Stimulated activated CD4-positive, alpha-beta T cell treated with anti-CD3 and anti-CD28 coated beads, Interleukin-12 subunit alpha, Interleukin-12 subunit beta, amount 100 ng/mL, for 4 hours (primary cell): Measurements from ENCODE around the gene CYGB.
"Not testable (repeated sequence)": the region's sequence is repeated elsewhere in the genome, so short reads cannot be mapped to it uniquely, and the experiment has no call there.

Experiments used
- DNase-seq: peaks from one replicate; pipeline ENCODE4 v3.0.0-alpha.2; 2020

CYGB gene

GRCh38 chr17:76535788-76536510 lies 1.6 kb downstream of the CYGB start:
- no peak for DNase-seq

GRCh38 chr17:76534831-76535732 lies 2.4 kb downstream of the CYGB start:
- no peak for DNase-seq

GRCh38 chr17:76533640-76534359 lies 3.7 kb downstream of the CYGB start:
- not testable (repeated sequence) for DNase-seq

GRCh38 chr17:76532072-76532651 lies 5.3 kb downstream of the CYGB start:
- DNase-seq, result no peak

GRCh38 chr17:76531486-76532038 lies 5.9 kb downstream of the CYGB start:
- no peak for DNase-seq

- DNase-seq, result no peak
Measured at GRCh38 chr17:76530811-76531485, 6.6 kb downstream of the CYGB start.

GRCh38 chr17:76530095-76530723 lies 7.3 kb downstream of the CYGB start:
- no peak for DNase-seq

- no peak for DNase-seq
Measured at GRCh38 chr17:76529224-76530094, 8.1 kb downstream of the CYGB start.

GRCh38 chr17:76528528-76529223 lies 8.8 kb downstream of the CYGB start:
- no peak for DNase-seq

- DNase-seq, result no peak
Measured at GRCh38 chr17:76528156-76528527, 9.4 kb downstream of the CYGB start.

GRCh38 chr17:76527430-76528111 lies 9.9 kb downstream of the CYGB start:
- peak; percentile 36 for DNase-seq

- not testable (repeated sequence) for DNase-seq
Measured at GRCh38 chr17:76527016-76527415, 10.5 kb downstream of the CYGB start.

- not testable (repeated sequence) for DNase-seq
Measured at GRCh38 chr17:76525513-76525833, 12.0 kb downstream of the CYGB start.

GRCh38 chr17:76524598-76525512 lies 12.7 kb downstream of the CYGB start:
- DNase-seq, result no peak

- DNase-seq, result peak; percentile 78
Measured at GRCh38 chr17:76523084-76524037, 14.1 kb downstream of the CYGB start.

- not testable (repeated sequence) for DNase-seq
Measured at GRCh38 chr17:76521683-76522082, 15.8 kb downstream of the CYGB start.

GRCh38 chr17:76521262-76521661 lies 16.2 kb downstream of the CYGB start:
- no peak for DNase-seq
